ENCODE data around the gene SLX4IP.

Gene SLX4IP

DNA sequence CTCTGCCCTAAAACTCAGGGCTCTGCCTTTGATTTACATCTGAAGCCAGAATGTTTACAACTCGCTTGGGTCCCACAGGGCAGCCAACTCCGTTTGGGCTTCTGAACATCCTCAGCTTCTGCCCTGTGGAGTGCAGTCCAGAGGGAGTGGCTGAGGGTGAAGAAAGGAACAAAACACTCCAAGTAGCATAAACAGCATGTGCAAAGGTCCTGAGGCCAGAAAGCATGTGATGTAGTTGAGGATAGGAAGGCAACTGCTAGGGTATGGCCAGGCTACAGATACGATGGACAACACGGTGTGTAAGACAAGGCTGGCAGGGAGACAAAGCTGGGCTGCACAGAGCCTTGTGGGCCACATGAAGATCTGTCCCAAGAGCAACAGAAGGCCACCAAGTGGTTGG is 226.2 kb downstream of the SLX4IP start:
- FAIRE-seq (no peak), DNase-seq (ENCODE audit: low spot score) (no peak)

- no peak for DNase-seq (ENCODE audit: low spot score)
- FAIRE-seq: no peak
Measured at GRCh38 chr20:10662151-10662550, 227.0 kb downstream of the SLX4IP start.

DNA sequence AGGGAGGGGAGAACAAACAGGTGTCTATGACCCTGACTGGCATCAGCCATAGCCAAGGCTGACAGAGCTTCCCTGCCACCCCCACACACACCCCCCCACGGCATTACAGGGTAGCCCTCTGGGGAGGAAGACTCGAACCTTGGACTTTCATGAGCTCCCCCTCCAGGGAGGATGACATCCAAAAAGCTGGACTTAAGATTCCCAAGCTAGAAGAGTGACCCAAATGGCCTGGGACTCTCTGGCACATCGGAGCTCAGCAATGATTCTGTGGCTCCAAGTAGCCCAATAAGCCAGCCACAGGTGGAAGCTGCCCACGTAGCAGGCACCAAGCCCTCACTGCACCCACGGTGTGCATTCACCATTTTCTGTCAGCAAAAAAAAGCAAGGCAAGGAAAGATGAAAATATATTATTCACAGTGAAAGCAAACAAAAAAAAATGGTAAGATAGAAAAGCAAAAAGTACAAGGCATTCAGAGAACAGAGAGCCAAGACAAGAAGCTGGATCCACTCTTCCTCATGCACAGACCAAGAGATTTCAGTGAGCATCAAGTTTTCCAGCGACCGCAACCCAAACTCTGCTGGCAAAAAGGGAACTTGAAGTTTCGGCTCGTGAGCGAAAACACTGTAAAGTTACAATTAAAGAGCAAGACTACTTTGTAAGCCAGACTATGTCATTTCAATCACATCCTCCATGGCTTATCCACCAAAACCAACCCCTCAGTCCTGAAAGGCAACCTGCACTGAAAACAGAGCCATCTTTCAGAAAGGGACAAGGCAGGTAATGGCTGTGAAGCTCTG is 227.8 kb downstream of the SLX4IP start:
- DNase-seq (ENCODE audit: low spot score) (no peak), FAIRE-seq (no peak)

- DNase-seq (ENCODE audit: low spot score) (no peak), FAIRE-seq (no peak)
Measured at GRCh38 chr20:10663756-10664155, 228.7 kb downstream of the SLX4IP start.

DNA sequence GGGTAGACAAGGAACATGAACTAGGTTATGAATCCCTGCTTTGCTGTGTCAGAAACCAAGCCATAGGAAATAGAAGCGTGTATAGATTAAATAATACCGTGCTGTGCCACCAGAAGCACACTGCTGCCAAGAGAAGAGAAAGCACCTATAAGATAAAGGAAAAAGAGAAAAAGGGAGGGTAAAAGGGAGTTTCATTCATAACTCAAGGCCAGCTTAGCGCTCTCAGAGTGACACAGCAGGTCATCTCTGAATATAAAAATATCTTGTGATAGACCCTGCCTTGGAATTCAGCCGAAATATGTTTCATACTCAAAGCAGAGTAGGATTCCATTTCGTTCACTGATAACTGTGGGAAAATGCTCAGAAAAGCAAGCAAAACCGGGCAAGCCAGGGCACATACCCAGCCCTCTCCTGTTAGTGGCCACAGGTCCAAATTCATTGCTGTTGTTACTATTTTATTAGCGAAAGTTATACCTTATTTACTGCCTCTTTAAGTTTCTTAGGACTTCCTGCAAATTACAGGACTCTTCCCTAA is 230.0 kb downstream of the SLX4IP start:
- FAIRE-seq (no peak), DNase-seq (ENCODE audit: low spot score) (no peak)

DNA sequence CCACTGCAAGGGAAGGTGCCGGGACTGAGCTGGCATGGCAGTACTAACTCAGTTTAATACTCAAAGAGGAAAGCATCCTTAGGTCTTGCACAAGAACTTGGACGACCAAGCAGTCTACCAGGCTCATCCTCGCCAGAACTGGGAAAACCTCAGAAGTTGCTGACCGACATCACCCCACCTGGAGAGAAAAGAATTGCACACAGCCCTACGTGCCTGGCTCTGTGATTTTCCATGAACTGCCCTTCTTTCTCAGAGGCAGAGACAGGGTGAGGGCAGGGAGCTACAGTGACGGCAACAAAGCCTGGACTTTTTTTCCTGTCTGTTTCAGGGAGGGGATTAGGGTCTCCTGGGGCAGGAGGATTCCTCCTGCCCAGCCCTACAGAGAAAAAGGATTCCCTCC is 230.7 kb downstream of the SLX4IP start:
- no peak for FAIRE-seq
- no peak for DNase-seq (ENCODE audit: low spot score)

DNA sequence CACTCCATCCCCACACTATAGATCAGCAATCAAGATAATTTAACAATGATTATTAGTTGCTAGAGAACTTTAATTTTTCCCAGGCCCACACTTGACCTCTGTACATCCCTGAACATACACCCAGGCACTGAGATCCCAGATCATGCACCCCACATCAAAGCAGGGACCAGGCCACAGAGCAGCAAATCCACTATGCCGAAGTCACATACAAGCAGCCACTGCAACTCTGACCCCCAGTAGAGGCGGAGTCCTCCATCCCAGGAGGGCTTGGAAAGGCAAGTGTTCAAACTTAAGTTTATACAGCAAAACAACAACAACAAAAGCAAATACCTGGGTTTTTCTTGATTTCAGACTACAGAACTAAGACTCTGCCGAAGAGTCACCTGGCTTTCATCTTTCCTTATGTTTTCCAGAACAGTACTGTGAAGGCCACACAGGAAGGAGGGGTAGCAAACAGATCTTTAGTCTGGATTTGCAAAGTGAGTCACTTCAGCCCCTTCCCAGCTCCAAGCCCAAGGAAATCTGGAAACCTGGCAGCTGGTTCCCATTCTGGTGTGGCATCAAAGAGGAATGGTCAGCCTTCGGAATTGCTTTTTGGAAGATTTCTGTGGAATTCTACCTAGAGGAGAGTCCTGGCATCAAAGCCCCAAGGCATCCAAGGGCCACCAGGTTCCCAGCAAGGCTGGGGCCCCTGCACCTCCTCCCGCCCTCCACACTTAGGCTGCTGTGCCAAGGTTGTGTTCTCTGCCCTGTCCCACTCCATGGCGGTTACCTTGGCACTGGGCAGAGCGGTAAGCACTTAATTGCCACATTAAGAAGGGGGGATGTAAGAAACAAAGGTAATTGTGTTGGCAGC is 231.3 kb downstream of the SLX4IP start:
- FAIRE-seq: no peak

GRCh38 chr20:10667077-10667401 is 231.9 kb downstream of the SLX4IP start:
- no peak for FAIRE-seq
- peak; percentile 44 for DNase-seq (ENCODE audit: low spot score)

More for the DNA sequence above, 231.3 kb downstream of the SLX4IP start:
- no peak for DNase-seq (ENCODE audit: low spot score)

- DNase-seq (ENCODE audit: low spot score) (peak; percentile 63), FAIRE-seq (peak; percentile 42)
Measured at GRCh38 chr20:10667560-10668167, 232.6 kb downstream of the SLX4IP start.

DNA sequence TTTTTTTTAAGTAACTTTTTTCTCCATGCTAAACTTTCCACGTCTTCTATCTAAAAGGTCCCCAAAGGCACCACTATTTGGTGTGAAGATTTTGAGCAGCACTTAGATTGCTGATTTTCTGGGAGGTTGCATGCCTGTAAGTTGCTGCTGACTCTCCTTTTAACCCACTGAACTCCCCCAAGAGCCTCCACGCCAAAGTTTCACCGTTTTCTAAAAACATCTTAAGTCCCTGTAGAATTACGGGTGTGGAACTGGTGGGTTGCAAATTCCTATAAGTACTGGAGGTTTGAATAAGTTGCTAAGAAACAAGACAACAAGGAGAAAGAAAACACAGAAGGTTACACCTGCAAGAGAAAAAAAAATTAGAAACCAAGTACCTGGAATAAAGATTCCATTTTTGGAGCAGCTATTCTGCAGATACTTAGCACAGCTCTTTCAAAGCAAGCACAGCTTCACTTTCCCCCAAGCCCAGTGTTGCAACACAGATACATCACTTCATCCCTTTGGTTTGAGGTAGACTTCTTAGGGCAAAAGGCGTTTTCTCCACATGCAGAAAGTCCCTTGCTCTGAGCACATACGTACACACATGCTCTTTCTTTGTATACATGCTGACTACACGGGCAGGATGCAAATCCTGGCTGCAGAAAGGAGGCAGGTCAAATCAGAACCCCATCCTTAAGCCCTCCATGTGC is 233.7 kb downstream of the SLX4IP start:
- DNase-seq (ENCODE audit: low spot score) (no peak), FAIRE-seq (no peak)

DNA sequence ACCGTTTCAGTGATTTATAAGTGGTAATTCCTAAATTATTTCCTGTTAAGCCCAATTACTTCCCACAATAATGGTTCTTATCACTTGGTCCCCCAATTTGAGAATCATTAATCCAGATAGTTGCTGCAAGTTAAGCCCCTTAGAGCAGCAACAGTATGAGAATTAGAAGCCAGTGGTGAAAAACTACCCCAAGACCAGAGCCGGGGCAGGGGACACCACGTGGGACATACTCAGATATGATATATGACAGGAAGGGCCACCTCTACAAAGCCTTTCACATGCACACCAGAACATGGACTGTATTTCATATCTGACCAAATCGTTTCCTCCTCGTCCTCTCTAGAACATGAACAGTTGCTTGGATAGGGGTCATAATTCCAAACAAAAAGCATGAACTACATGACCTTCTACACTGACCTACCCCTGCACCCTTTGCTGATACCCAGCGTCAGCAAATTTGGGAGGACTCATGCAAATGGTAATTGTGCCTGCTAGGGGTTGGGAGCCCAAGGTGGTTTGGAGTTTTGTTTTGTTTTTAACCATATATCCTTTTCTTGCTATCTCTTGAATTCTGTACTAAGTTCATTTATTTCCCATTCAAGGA is 234.8 kb downstream of the SLX4IP start:
- FAIRE-seq (no peak), DNase-seq (ENCODE audit: low spot score) (no peak)

DNA sequence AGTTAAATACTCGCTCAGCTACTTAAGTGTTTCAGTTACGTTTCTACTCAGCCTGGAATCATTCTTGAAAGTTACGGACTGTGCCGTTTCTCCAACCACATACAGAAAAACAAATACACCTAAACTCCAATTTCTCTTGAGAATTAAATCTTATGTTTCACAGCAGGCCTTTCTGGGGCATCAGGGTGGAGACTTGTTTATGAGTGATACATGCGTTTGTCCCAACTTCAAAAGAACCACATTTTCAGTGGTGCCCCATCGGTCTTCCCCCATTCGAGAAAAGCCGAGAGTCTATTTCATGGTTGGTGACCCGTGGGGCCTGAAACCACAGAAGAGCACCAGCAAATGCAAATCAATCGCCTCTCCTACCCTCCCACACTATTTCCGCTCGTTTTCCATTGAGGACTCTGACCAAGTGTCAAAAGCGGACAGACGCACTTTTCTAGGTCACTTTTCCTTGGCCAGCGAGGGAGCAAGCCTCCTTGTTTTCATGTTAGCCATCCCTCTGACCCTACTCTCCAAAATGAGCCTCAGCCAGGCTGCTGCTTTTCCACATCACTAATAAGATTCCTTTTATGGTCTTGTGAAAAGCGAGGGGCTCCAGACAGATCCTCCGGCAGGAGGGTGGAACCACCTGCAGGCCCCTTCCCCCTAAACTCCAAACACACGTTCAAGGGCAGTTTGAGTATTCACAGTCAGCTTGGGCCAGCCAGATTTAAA is 235.6 kb downstream of the SLX4IP start:
- DNase-seq (ENCODE audit: low spot score) (peak; percentile 64), FAIRE-seq (peak; percentile 77)

- DNase-seq (ENCODE audit: low spot score) (peak; percentile 85), FAIRE-seq (peak; percentile 38)
Measured at GRCh38 chr20:10671221-10671918, 236.3 kb downstream of the SLX4IP start.

DNA sequence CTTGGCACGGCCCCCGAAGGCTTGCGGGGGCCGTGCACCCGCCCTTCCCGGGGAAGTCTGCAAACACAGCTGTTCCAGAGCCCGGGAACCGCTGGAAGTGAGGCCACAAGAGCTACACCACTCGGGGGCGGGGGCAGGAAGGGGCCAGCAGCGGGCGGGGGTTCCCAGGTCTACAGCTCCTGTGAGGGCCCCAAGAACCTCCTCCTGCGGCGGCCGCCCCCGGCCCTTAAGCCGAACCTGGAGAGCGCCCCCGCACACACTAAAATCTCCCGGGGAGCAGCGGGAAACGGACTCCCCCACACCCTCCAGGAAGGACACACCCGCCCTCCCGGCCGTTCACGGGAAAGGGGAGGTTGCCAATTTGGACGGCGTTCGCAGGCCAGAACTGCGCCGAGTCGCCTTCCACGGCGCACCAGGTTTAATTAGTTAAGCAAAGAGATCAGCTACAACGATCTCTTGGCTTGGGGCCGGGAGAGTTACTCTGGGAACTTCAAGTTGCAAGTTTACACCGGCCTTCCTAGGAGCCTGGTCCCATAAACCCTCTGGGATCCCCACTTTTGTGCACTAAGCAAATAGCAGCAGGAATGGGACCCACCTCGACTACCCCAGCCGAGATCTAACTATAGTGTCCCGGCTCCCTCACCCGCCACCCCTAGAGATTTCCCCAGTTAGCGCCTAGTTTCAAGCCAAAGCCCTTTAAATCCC is 237.0 kb downstream of the SLX4IP start:
- DNase-seq (ENCODE audit: low spot score) (no peak), FAIRE-seq (no peak)

DNA sequence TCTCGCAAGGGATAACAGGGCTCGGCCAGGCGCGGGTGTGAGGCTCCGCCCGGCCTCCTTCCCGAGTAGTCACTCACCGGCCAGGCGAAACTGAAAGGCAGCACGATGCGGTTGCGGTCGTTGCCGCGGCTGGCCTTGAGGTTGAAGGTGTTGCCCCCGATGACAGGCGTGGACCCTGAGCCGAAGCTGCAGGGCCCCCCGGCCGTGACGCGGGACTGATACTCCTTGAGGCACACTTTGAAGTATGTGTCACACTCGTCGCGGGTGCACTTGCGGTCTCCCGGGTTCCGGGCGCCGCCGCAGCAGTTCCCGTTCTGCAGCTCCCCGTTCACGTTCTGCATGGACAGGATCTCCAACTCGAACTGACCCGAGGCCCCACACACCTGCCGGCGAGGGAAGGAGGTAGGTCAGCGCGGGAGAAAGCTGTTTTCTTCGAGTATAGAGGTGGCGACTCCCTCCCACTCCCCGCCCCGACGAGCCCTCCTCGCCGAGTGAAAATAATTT is 237.6 kb downstream of the SLX4IP start:
- peak; percentile 67 for DNase-seq (ENCODE audit: low spot score)
- FAIRE-seq: no peak

DNA sequence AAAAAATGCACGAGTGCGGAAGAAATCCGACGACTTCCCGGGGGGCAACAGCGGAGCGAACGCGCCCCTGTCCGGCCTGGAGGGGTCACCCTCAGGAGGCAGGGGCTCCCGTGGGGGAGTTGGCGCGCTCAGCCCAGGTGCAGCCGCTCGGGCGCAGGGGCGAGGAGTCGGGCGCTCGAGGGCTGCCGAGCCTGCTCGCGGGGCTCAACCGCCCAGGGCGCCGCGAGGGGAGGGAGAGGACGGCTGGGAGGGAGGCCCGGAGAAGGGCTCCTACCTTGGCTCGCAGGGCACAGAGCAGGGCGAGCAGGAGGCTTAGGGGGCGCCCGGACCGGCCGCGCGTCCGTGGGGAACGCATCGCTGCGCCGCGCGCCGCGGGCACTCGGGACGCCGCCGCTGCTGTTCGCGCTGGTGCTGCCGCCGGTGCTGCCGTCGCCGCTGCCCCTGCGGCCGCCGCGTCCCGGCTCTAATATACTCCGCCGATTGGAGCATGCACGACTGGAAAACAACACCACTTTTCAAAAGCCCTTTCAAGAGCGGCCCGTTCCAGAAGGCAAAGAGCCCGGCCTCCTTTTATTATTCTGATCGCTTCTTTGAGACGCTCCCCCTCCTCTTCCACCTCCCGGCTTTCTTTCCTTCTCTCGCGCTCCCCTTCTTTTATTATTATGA is 238.2 kb downstream of the SLX4IP start:
- FAIRE-seq: no peak
- DNase-seq (ENCODE audit: low spot score): no peak

DNA sequence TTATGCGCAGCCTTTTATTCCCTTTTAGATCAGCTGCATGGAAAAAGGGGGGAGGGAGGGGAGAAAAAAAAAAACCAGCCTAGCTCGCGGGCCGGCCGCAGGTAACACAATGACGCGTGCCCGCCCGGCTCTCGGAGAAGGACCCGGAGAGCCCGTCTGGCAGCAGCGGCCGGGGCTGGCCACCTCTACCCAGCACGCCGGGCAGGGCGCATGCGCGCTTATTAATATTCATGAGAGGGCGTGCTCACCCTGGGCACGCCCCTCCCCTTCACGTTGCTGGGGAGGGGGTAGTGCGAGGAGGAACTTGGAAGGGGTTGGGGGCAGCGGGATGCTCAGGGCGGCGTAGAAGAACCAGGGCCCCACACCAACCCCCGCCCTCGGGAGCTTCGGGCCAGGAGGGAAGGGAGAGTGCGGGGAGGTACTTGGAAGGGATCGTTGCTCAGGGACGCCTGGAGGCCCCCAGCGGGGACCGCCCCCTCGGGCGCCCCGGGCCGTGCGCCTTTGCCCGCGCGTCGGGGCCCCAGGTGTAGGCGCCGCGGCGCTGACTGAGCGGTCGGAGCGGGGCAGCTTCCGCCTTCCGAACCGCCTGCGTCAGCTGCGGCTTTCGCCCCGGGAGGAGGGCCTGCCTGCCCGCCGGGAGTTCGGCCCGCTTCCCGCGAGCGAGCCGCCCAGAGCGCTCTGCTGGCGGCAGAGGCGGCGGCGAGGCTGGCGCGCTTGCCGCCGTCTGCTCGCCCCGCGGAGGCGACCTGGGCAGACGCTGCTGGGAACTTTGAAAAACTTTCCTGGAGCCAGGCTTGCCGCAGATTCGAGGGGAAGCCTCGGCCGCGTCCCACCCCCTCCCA is 239.0 kb downstream of the SLX4IP start, which contains the start of gene JAG1:
Gene JAG1, minus strand, starts transcription at position 158 of the 842 bp plus-strand sequence. CDS start 469 bp downstream, outside the sequence.
- peak; percentile 68 for FAIRE-seq

More for the DNA sequence above, 239.0 kb downstream of the SLX4IP start, which contains the start of gene JAG1:
- peak; percentile 88 for DNase-seq (ENCODE audit: low spot score)

All from RCC 7860 (cell line).